CD4-positive, CD25-positive, alpha-beta regulatory T cell (primary cell): ENCODE measurements around the gene AGAP1. TPM values are rescaled to one million over a fixed set of nuclear protein-coding genes. Genes with fewer than 3 reads are reported as not detected.

Experiments
- ATAC-seq, 2 donors: fragments of 150-1000 bp; cut with Tn5 transposase; one replicate each; pipeline ENCODE4 v1.10.0; 2021; ENCODE audit warnings: low read depth in 2 of 2, moderate number of reproducible peaks in 2 of 2, moderate library complexity in 1 of 2
- DNase-seq, 3 donors: peaks; one replicate each; pipeline versions ENCODE4 v3.0.0 to v3.0.0-alpha.2; 2012 to 2022; ENCODE audit warnings: mixed read lengths in 1 of 3
- H3K27ac ChIP-seq: one replicate; pipeline ENCODE4 v1.7.0; 2013; ENCODE audit warnings: mild to moderate bottlenecking, low read length; ENCODE audit not compliant: insufficient read depth, poor library complexity, severe bottlenecking
- H3K27me3 ChIP-seq: one replicate; pipeline ENCODE4 v1.7.0; 2013; ENCODE audit warnings: low read length; ENCODE audit not compliant: control insufficient read depth, insufficient read depth
- H3K36me3 ChIP-seq: one replicate; pipeline ENCODE4 v1.7.0; 2013; ENCODE audit warnings: mild to moderate bottlenecking, low read length, moderate library complexity; ENCODE audit not compliant: control insufficient read depth, insufficient read depth
- H3K4me1 ChIP-seq: 2 replicates; pipeline ENCODE4 v1.7.0; 2013; ENCODE audit warnings: mild to moderate bottlenecking, low read length; ENCODE audit not compliant: insufficient read depth, control insufficient read depth, poor library complexity, severe bottlenecking
- H3K4me3 ChIP-seq: one replicate; pipeline ENCODE4 v1.7.0; 2013; ENCODE audit warnings: low read depth, mild to moderate bottlenecking, low read length, moderate library complexity
- H3K9me3 ChIP-seq, 2 experiments: 1 replicate in 1 of 2; 2 replicates in 1 of 2; pipeline ENCODE4 v1.7.0; 2013; ENCODE audit warnings: low read length in 2 of 2, mild to moderate bottlenecking in 1 of 2, moderate library complexity in 1 of 2; ENCODE audit not compliant: control insufficient read depth in 2 of 2
- H3K27ac Mint-ChIP-seq, 3 donors: one replicate each; pipeline ENCODE4 v1.8.0; 2020 to 2022; ENCODE audit warnings: mild to moderate bottlenecking in 3 of 3, mixed read lengths in 3 of 3, moderate library complexity in 2 of 3
- H3K27me3 Mint-ChIP-seq: one replicate; pipeline ENCODE4 v1.8.0; 2022; ENCODE audit warnings: mild to moderate bottlenecking, mixed read lengths
- H3K36me3 Mint-ChIP-seq: one replicate; pipeline ENCODE4 v1.8.0; 2020; ENCODE audit warnings: mixed read lengths
- H3K4me1 Mint-ChIP-seq, 4 donors: one replicate each; pipeline ENCODE4 v1.8.0; 2020 to 2022; ENCODE audit warnings: mixed read lengths in 4 of 4, mild to moderate bottlenecking in 1 of 4
- H3K4me3 Mint-ChIP-seq, 4 donors: one replicate each; pipeline ENCODE4 v1.8.0; 2020 to 2022; ENCODE audit warnings: mild to moderate bottlenecking in 4 of 4, mixed read lengths in 4 of 4, moderate library complexity in 3 of 4
- H3K9me3 Mint-ChIP-seq, 7 donors: one replicate each; pipeline ENCODE4 v1.8.0; 2020 to 2022; ENCODE audit warnings: mixed read lengths in 7 of 7, mild to moderate bottlenecking in 3 of 7, moderate library complexity in 2 of 7
- polyA plus RNA-seq, 4 donors: library from polyadenylated mRNA; unstranded; fragments of 300-500 nt; fragmentation: Illumina TruSeq; gene quantifications; one replicate each; pipeline ENCODE4 v1.2.3, GENCODE V29; 2021
- total RNA-seq: library from RNA; stranded (reverse); gene quantifications from one replicate; pipeline ENCODE4 v1.2.3, GENCODE V29; 2022

Gene AGAP1
- total and polyA plus RNA-seq, 5 donors from 2014 or later, result 0.99 TPM; not detected in 4

DNA sequence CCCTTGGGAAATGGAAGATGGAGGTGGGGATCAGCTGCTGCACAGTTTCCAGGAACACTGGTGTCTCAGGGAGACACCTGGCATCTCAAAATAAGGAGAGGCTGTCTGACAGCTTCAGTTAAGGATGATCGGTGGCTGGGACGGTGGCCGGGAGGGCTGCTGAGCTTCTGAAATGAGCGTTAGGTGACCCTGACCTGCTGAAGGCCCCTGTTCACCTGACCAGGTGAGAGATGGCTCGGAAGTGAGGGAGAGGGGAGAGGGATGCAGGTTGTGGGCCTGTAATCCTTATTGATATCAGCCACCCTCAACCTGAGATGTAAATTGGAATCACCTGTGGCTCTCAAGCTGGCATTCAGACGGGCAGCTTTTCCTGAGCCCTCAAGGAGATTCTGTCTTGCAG is 99.0 kb downstream of the AGAP1 start:
- no peak overlapping the region for H3K4me3 Mint-ChIP-seq
- Histone ChIP-seq H3K4me1 (no peaks in the 10 kb centered on the region), H3K27ac (no peak overlapping the region), H3K36me3 (no peaks in the 10 kb centered on the region), H3K9me3 (no peaks in the 10 kb centered on the region), H3K4me3 (no peak overlapping the region), H3K27me3 (no peaks in the 10 kb centered on the region)
- no peaks in the 10 kb centered on the region for H3K36me3 Mint-ChIP-seq
- H3K27ac Mint-ChIP-seq, result no peak overlapping the region
- peaks cover 0 to 2% (median 0%) of the 10 kb centered on the region in 7 donors for H3K9me3 Mint-ChIP-seq
- no peaks in the 10 kb centered on the region for H3K4me1 Mint-ChIP-seq
- DNase-seq, result no peak
- peaks cover 13% of the 10 kb centered on the region for H3K27me3 Mint-ChIP-seq
- ATAC-seq, result no peak

DNA sequence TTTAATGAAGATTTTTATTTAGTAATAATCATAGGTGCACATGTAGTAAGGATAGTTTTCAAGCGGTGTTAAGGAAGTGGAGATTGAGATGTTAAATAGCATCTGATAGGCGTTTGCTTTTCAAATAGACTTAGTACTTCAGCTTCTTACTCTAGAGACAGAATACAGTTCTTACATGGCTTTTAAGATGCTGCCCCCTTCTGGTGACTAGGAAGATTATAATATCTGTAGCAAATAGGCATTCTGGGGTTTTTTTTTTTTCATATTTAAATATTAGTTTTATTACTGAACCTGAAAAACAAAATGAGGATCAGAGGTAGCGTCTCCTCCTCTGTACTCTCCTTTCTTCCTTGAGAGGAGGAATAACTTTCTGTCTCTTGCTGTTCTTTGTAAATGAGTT is 100.2 kb downstream of the AGAP1 start:
- H3K4me1 ChIP-seq, result no peaks in the 10 kb centered on the region
- Mint-ChIP-seq H3K4me1 (no peaks in the 10 kb centered on the region), H3K36me3 (no peaks in the 10 kb centered on the region), H3K27me3 (peaks cover 5% of the 10 kb centered on the region), H3K4me3 (no peak overlapping the region), H3K27ac (no peak overlapping the region), H3K9me3 (no peaks in the 10 kb centered on the region)
- H3K27ac ChIP-seq, result no peak overlapping the region
- H3K4me3 ChIP-seq, result no peak overlapping the region
- DNase-seq, result peak in 2 of 3 donors; percentile 5 to 57
- H3K36me3 ChIP-seq, result no peaks in the 10 kb centered on the region
- no peaks in the 10 kb centered on the region for H3K27me3 ChIP-seq
- ATAC-seq, result no peak
- H3K9me3 ChIP-seq, result no peaks in the 10 kb centered on the region

DNA sequence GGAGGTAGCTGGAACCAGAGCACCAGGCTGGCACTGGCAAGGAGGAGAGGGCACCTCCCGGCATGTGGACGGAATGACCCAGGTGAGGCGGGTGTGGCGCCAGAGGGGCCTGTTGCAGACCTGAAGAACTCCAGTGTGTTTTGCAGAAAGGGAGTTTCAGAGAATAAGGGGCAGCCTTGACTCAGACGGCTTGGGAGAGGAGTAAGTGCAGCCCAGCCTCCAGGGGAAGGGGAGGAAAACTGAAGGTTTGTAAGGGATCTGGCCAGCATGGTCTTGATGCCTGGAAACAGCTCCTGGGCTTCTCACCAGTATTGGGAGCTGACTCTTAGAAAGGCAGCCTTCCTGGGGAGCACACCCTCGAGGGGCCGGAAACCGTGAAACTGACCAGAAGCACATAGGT is 101.1 kb downstream of the AGAP1 start:
- no peaks in the 10 kb centered on the region for H3K9me3 Mint-ChIP-seq
- no peak overlapping the region for H3K27ac ChIP-seq

DNA sequence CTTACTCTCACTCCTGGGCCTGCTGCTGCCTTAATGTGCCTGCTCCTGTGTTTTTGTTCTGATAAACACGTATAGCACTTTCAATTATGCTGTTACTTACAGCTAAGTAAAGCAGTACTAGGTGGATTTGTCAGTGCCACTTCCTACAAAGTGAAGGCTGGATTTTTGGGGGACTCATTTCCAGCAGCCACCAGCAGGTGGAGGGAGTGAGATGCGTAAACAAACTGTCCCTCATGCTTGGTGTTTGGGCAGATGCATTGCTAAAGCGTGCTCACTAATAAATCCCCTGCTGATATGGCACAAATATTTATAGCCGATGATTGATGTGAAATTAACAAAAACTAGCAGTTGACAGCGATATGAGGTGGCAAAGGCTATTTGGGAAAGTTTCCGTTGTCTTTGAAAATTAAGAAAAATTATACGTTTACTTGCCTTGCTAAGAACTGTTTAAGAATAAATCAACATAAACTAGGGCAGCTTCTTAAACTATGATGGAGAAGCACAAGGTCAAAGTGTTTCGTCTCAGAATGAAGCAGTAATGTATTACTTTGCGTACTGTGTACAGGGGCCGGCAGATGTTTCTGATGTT is 101.7 kb downstream of the AGAP1 start:
- no peak overlapping the region for H3K4me3 Mint-ChIP-seq
- H3K36me3 Mint-ChIP-seq, result no peaks in the 10 kb centered on the region
- no peak for ATAC-seq

More for the DNA sequence above, 101.1 kb downstream of the AGAP1 start:
- Histone ChIP-seq H3K9me3 (no peaks in the 10 kb centered on the region), H3K4me1 (no peaks in the 10 kb centered on the region), H3K27me3 (no peaks in the 10 kb centered on the region), H3K4me3 (no peak overlapping the region), H3K36me3 (no peaks in the 10 kb centered on the region)
- no peak for ATAC-seq
- H3K36me3 Mint-ChIP-seq, result no peaks in the 10 kb centered on the region
- H3K27ac Mint-ChIP-seq, result no peak overlapping the region
- H3K4me3 Mint-ChIP-seq, result no peak overlapping the region
- H3K27me3 Mint-ChIP-seq, result peaks cover 5% of the 10 kb centered on the region
- no peaks in the 10 kb centered on the region for H3K4me1 Mint-ChIP-seq
- no peak for DNase-seq

DNA sequence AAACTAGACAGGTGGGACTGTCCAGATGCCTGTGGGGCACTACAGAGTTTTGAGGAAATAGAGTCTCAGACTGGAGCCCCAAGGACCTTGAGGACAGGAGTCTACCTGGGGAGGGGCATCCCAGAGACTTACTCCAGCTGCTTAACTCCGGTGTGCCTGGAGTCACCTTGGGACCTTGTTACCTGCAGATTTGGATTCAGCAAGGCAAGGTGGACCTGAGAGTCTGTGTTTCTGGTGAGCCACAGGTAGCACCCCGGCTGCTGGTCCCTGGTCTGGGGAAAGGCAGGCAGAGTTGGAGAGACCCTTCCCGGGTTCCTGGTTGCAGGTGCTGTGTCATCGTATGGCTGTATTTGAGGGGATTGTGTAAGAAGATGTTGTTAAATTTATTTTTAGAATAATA is 102.4 kb downstream of the AGAP1 start:
- H3K36me3 ChIP-seq, result no peaks in the 10 kb centered on the region
- no peaks in the 10 kb centered on the region for H3K9me3 ChIP-seq
- H3K9me3 Mint-ChIP-seq, result no peaks in the 10 kb centered on the region
- H3K4me3 Mint-ChIP-seq, result no peak overlapping the region
- no peaks in the 10 kb centered on the region for H3K27me3 ChIP-seq
- peaks cover 5% of the 10 kb centered on the region for H3K27me3 Mint-ChIP-seq
- no peaks in the 10 kb centered on the region for H3K4me1 Mint-ChIP-seq
- H3K27ac ChIP-seq, result no peak overlapping the region
- H3K36me3 Mint-ChIP-seq, result no peaks in the 10 kb centered on the region
- DNase-seq, result no peak
- no peaks in the 10 kb centered on the region for H3K4me1 ChIP-seq
- H3K4me3 ChIP-seq, result no peak overlapping the region
- H3K27ac Mint-ChIP-seq, result no peak overlapping the region
- no peak for ATAC-seq

More for the DNA sequence above, 101.7 kb downstream of the AGAP1 start:
- Mint-ChIP-seq H3K27ac (no peak overlapping the region), H3K9me3 (no peaks in the 10 kb centered on the region), H3K4me1 (no peaks in the 10 kb centered on the region), H3K27me3 (peaks cover 5% of the 10 kb centered on the region)
- no peak overlapping the region for H3K4me3 ChIP-seq
- H3K9me3 ChIP-seq, result no peaks in the 10 kb centered on the region
- peak in 1 of 3 donors; percentile 53 for DNase-seq
- no peak overlapping the region for H3K27ac ChIP-seq
- H3K27me3 ChIP-seq, result no peaks in the 10 kb centered on the region
- no peaks in the 10 kb centered on the region for H3K36me3 ChIP-seq
- H3K4me1 ChIP-seq, result no peaks in the 10 kb centered on the region

DNA sequence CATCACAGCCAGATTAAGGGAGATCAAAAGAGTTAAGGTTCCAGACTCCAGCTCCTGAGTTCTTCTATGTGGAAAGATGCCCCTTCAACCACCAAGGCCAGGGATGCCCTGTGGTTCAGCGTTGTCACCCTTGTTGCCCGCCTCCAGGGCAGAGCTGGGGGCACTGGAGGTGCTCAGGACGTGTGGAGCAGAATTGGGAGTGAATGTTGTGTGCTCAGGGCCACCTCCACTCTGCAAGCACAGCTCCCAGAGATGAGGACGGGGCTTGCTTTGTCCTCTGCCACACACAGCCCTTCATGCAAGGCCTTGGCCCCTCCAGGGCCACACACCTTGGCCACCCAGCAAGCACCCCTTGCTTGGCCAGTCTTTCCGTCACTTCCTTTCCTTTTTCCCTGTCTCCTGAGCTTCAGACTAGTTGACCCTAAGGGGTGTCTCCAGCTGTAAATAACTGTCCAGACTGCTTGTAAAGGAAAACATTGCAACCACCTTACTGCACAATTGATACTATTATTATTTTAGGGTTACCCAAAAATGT is 103.3 kb downstream of the AGAP1 start:
- peaks cover 1% of the 10 kb centered on the region for H3K27me3 Mint-ChIP-seq
- Histone ChIP-seq H3K4me3 (no peak overlapping the region), H3K27ac (no peak overlapping the region), H3K4me1 (no peaks in the 10 kb centered on the region), H3K9me3 (no peaks in the 10 kb centered on the region), H3K27me3 (no peaks in the 10 kb centered on the region), H3K36me3 (no peaks in the 10 kb centered on the region)
- no peaks in the 10 kb centered on the region for H3K9me3 Mint-ChIP-seq
- no peak overlapping the region for H3K4me3 Mint-ChIP-seq
- H3K27ac Mint-ChIP-seq, result no peak overlapping the region
- H3K36me3 Mint-ChIP-seq, result no peaks in the 10 kb centered on the region
- ATAC-seq (no peak), DNase-seq (no peak)
- H3K4me1 Mint-ChIP-seq, result no peaks in the 10 kb centered on the region

DNA sequence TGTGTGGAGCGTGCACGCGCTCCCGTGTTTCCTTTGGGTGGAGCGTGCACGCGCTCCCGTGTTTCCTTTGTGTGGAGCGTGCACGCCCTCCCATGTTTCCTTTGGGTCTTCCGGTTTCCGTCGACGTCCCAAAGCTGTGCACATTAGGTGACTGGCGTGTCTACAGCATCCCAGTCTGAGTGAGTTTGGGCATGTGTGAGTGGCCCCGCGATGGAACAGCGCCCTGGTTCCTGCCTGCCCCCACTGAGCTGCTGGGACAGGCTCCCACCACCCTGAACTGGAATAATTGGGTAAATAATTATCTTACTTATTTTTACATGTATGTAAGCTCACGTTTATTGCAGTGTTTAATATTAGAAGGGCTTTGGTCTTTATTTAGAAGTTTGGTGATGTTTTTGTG is 104.2 kb downstream of the AGAP1 start:
- H3K9me3 Mint-ChIP-seq, result peaks cover 0 to 3% (median 0%) of the 10 kb centered on the region in 7 donors
- Histone ChIP-seq H3K27me3 (no peaks in the 10 kb centered on the region), H3K36me3 (no peaks in the 10 kb centered on the region), H3K4me1 (no peaks in the 10 kb centered on the region), H3K4me3 (no peak overlapping the region), H3K9me3 (no peaks in the 10 kb centered on the region), H3K27ac (no peak overlapping the region)
- no peak for DNase-seq
- H3K4me3 Mint-ChIP-seq, result no peak overlapping the region
- no peaks in the 10 kb centered on the region for H3K4me1 Mint-ChIP-seq
- no peaks in the 10 kb centered on the region for H3K36me3 Mint-ChIP-seq
- no peak overlapping the region for H3K27ac Mint-ChIP-seq
- H3K27me3 Mint-ChIP-seq, result no peaks in the 10 kb centered on the region
- no peak for ATAC-seq
